Measurements from ENCODE around the gene ABAT.

- TF ChIP-seq, protein P1, sequence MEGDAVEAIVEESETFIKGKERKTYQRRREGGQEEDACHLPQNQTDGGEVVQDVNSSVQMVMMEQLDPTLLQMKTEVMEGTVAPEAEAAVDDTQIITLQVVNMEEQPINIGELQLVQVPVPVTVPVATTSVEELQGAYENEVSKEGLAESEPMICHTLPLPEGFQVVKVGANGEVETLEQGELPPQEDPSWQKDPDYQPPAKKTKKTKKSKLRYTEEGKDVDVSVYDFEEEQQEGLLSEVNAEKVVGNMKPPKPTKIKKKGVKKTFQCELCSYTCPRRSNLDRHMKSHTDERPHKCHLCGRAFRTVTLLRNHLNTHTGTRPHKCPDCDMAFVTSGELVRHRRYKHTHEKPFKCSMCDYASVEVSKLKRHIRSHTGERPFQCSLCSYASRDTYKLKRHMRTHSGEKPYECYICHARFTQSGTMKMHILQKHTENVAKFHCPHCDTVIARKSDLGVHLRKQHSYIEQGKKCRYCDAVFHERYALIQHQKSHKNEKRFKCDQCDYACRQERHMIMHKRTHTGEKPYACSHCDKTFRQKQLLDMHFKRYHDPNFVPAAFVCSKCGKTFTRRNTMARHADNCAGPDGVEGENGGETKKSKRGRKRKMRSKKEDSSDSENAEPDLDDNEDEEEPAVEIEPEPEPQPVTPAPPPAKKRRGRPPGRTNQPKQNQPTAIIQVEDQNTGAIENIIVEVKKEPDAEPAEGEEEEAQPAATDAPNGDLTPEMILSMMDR (conservative IDR thresholded peaks at IDR 0.05; ENCODE audit: low read depth, low read length) = peak; percentile 71
- TF ChIP-seq EZH2 (IDR thresholded peaks at IDR 0.05; ENCODE audit: borderline replicate concordance, low read depth, low read length, poor library complexity, severe bottlenecking) = no peak
Observed at GRCh38 chr16:8655184-8655717, 19.2 kb upstream of the ABAT start.
